Activated CD8-positive, alpha-beta T cell treated with anti-CD3 and anti-CD28 coated beads for 36 hours (primary cell): Measurements from ENCODE around the gene STX2. TPM values are rescaled to one million over a fixed set of nuclear protein-coding genes. Genes with fewer than 3 reads are reported as not detected.
A peak's percentile ranks its signal among the peaks of the same experiment; 100 is the strongest.

Experiments used
- ATAC-seq: fragments of 200-7000 bp; cut with Tn5 transposase; one replicate; pipeline ENCODE4 v1.10.0; 2021; ENCODE audit warnings: mild to moderate bottlenecking, moderate library complexity
- CTCF ChIA-PET: fragments of 350-600 bp; sonication (Branson Sonifier 250); formaldehyde crosslinking; loops from one replicate; lab custom pipeline; 2021; ENCODE audit warnings: antibody characterized with exemption; lab: Charles Lee
- POLR2A ChIA-PET: fragments of 350-600 bp; sonication (Branson Sonifier 250); formaldehyde crosslinking; loops from one replicate; lab custom pipeline; 2021; ENCODE audit warnings: antibody characterized with exemption; lab: Charles Lee
- DNase-seq: peaks from one replicate; pipeline ENCODE4 v3.0.0-alpha.2; 2020
- H3K27ac Mint-ChIP-seq: one replicate; pipeline ENCODE4 v1.8.0; 2021; ENCODE audit warnings: mild to moderate bottlenecking, mixed read lengths
- H3K27me3 Mint-ChIP-seq: one replicate; pipeline ENCODE4 v1.8.0; 2021; ENCODE audit warnings: mixed read lengths
- H3K36me3 Mint-ChIP-seq: one replicate; pipeline ENCODE4 v1.8.0; 2021; ENCODE audit warnings: low read depth, mixed read lengths
- H3K4me1 Mint-ChIP-seq: one replicate; pipeline ENCODE4 v1.8.0; 2021; ENCODE audit warnings: low read depth, mixed read lengths
- H3K4me3 Mint-ChIP-seq: one replicate; pipeline ENCODE4 v1.8.0; 2021; ENCODE audit warnings: mild to moderate bottlenecking, moderate library complexity, mixed read lengths
- H3K9me3 Mint-ChIP-seq: one replicate; pipeline ENCODE4 v1.8.0; 2021; ENCODE audit warnings: mixed read lengths
- intact Hi-C: fragments of 100-400 bp; cut with micrococcal nuclease; formaldehyde crosslinking; loops from one replicate; pipeline ENCODE4 v1.10.0; 2022
- total RNA-seq, 2 experiments: library from RNA; stranded (reverse); gene quantifications; one replicate each; pipeline ENCODE4 v1.2.3, GENCODE V29; 2021
- TF ChIP-seq, protein P1 (sequence below): fragments of 200-600 bp; IDR thresholded peaks from one replicate; pipeline ENCODE4 v1.8.0; 2022; ENCODE audit warnings: antibody characterized with exemption, mild to moderate bottlenecking

The STX2 gene
- total RNA-seq, 2 experiments from 2014 or later, result 11.8 to 12.4 TPM

DNA sequence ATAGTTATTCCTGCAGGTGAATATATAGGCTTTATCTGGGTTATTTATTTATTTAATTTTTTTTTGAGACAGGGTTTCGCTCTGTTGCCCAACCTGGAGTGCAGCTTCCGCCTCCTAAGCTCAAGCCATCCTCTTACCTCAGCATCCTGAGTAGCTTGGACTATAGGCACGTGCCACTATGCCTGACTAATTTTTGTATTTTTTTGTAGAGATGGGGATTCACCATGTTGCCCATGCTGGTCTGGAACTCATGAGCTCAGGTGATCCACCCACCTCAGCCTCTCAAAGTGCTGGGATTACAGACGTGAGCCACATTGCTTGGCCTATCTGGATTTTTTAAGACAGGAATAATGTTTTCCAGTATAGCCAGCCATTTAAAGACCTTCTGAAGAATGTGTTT, 34.8 kb upstream of the STX2 start:
- ChIA-PET POLR2A (interaction anchor here (0.8 to 1.7 kb wide), 5 partner anchors 11 to 35 kb away, joined by 3 to 4 read pairs (median 3); no protein-coding TSS in a partner anchor), CTCF (interaction anchor here (1.2 kb wide), 1 partner anchor 12 kb away, joined by 4 read pairs; no protein-coding TSS in a partner anchor)
- Mint-ChIP-seq H3K27ac (peak overlapping the region; percentile 100), H3K36me3 (peaks cover 57% of the 10 kb centered on the region), H3K9me3 (no peaks in the 10 kb centered on the region), H3K27me3 (no peaks in the 10 kb centered on the region), H3K4me1 (peaks cover 52% of the 10 kb centered on the region), H3K4me3 (peak overlapping the region; percentile 98)
- TF ChIP-seq, protein P1, sequence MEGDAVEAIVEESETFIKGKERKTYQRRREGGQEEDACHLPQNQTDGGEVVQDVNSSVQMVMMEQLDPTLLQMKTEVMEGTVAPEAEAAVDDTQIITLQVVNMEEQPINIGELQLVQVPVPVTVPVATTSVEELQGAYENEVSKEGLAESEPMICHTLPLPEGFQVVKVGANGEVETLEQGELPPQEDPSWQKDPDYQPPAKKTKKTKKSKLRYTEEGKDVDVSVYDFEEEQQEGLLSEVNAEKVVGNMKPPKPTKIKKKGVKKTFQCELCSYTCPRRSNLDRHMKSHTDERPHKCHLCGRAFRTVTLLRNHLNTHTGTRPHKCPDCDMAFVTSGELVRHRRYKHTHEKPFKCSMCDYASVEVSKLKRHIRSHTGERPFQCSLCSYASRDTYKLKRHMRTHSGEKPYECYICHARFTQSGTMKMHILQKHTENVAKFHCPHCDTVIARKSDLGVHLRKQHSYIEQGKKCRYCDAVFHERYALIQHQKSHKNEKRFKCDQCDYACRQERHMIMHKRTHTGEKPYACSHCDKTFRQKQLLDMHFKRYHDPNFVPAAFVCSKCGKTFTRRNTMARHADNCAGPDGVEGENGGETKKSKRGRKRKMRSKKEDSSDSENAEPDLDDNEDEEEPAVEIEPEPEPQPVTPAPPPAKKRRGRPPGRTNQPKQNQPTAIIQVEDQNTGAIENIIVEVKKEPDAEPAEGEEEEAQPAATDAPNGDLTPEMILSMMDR, result no peak
- intact Hi-C loops, result loop anchor here (5.0 kb wide), 1 partner anchor 37 kb away; the partner anchor contains the start of gene STX2
- DNase-seq, result peak; percentile 45
- ATAC-seq, result no peak

DNA sequence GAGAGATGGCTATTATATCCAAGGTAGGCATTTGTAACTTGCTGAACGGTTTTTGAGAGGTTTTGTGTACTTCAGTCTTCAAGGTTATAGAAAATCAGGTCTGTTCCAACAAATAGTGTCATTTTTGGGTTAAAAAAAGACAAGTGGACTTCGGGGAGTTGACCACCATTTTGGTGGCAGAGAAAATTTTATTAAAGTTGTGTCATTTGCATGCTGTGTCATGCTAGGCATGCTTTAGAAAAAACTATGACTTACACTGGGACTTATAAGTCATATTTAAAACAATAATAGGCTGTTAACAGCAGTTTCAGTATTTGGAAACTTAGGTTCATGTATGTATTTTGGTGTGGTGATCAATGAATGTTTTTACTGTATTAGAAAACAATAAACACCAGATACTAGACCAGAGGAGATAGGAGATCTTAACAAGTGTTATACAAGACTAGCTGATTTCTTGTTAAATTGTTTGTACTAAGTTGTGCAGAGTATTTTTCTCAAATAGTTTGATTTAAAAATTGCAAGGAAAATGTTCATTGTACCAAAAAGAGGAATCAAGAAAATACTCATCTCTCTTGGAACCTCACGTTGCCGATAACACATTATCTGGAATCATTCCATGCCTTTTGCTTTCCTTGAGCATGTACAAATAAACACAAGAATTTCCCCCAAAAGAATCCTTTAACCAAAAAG, 34.2 kb upstream of the STX2 start:
- ATAC-seq, result no peak
- Mint-ChIP-seq H3K27ac (peak overlapping the region; percentile 100), H3K4me3 (peak overlapping the region; percentile 98), H3K4me1 (peaks cover 55% of the 10 kb centered on the region), H3K36me3 (peaks cover 58% of the 10 kb centered on the region), H3K27me3 (no peaks in the 10 kb centered on the region), H3K9me3 (no peaks in the 10 kb centered on the region)
- ChIA-PET POLR2A (interaction anchor here (0.8 to 1.3 kb wide), 2 partner anchors 12 to 28 kb away, joined by 3 to 4 read pairs; no protein-coding TSS in a partner anchor), CTCF (interaction anchor here (1.2 kb wide), 1 partner anchor 12 kb away, joined by 4 read pairs; no protein-coding TSS in a partner anchor)
- no peak for DNase-seq
- TF ChIP-seq, protein P1, result no peak
- intact Hi-C loops, result loop anchor here (5.0 kb wide), 1 partner anchor 36 kb away; the partner anchor contains the start of gene STX2

DNA sequence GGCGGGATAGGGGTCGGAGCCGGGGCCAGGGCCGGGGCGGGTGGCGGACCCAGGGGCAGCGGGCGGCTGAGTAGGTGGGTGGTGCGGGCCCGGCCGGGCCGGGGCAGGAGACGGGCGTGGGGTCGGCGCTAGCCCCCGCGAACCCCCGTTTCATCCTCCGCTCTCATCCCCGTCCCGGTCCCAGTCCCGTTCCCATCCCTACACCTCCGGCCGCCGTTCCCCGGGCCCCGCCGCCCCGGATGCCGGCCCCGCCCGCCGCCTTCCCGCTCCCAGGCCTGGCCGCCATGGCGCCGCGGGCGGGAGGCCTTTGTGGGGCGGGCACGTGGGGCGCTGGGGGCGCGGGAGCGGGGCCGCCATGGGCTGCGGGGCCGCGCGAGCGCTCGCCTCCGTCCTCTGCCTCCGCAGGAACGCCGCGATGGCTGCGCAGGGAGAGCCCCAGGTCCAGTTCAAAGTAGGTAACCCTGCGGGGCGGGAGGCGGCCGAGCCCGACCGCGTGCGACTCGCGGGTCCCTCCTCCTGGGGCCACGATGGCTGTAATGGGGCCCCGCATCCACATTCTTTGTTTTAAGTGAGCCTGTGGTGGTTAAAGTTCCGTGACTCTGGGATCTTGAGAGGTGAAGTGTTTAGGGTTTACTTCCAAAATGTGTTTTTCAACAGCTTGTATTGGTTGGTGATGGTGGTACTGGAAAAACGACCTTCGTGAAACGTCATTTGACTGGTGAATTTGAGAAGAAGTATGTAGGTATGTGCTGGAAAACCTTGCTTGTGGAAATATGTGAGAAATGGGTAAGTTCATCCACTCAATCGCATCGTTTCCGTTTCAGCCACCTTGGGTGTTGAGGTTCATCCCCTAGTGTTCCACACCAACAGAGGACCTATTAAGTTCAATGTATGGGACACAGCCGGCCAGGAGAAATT, 33.4 kb upstream of the STX2 start:
- TF ChIP-seq, protein P1, result no peak
- DNase-seq (peak; percentile 53), ATAC-seq (peak; percentile 20)
- Mint-ChIP-seq H3K9me3 (peaks cover 1% of the 10 kb centered on the region), H3K4me1 (peaks cover 56% of the 10 kb centered on the region), H3K27me3 (no peaks in the 10 kb centered on the region), H3K36me3 (peaks cover 55% of the 10 kb centered on the region), H3K4me3 (peak overlapping the region; percentile 98), H3K27ac (peak overlapping the region; percentile 100)
- POLR2A ChIA-PET, result interaction anchor here (1.3 kb wide), 1 partner anchor 27 kb away, joined by 4 read pairs; no protein-coding TSS in a partner anchor
- intact Hi-C loops, result loop anchor here (5.0 kb wide), 1 partner anchor 35 kb away; the partner anchor contains the start of gene STX2
- CTCF ChIA-PET, result interaction anchor here (1.2 kb wide), 1 partner anchor 13 kb away, joined by 4 read pairs; no protein-coding TSS in a partner anchor

DNA sequence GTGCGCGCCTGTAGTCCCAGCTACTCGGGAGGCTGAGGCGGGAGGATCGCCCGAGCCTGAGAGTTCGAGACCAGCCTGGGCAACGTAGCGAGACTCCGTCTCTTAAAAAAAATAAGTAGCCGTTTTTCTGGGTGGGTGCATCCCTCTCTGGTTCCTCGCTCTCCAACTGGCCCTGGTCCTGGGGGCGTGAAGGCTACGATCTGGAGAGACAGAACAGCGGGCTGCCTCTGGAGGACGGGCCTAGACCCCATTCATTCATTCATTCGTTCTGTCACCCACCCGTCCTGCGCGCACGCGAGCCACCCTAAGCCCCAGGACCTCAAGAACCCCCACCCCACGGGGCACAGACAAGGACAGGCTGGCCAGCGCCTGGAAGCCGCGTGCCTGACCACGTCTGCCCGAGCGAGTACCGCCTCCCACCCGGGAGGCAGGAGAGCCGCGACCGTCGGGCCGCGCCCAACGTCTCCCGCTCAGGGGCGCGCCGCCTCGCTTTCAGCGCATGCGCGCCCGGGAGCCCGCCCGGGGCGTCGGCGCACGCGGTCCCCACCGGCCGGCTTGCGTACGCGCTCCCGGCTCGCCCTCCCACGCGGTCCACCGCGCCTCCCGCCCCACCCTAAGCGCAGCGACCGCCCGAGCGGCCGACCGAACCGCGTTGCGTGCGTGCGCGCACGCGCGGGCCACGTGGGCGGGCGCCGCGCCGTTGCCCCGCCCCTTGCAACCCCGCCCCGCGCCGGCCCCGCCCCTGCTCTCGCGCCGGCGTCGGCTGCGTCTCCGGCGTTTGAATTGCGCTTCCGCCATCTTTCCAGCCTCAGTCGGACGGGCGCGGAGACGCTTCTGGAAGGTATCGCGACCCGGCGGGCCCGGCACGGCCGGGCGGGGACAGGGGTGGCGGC, 32.5 kb upstream of the STX2 start, which contains the start of gene RAN:
RAN (plus strand) TSS at position 781 of the 893 bp plus-strand sequence. CDS start 528 bp downstream, outside the sequence.
- ChIA-PET CTCF (interaction anchor here (0.9 to 1.7 kb wide), 5 partner anchors 10 to 55 kb away, joined by 3 to 21 read pairs (median 3); no protein-coding TSS in a partner anchor), POLR2A (interaction anchor here (1.1 to 2.5 kb wide), 8 partner anchors 8 to 95 kb away, joined by 3 to 15 read pairs (median 6); partner anchors contain the start of gene STX2)
- peaks cover 46% of the 10 kb centered on the region for H3K36me3 Mint-ChIP-seq
- H3K4me3 Mint-ChIP-seq, result peak within 1 kb of the TSS; percentile 98
- peaks cover 47% of the 10 kb centered on the region for H3K4me1 Mint-ChIP-seq
- H3K9me3 Mint-ChIP-seq, result peaks cover 1% of the 10 kb centered on the region
- H3K27me3 Mint-ChIP-seq, result no peaks in the 10 kb centered on the region
- H3K27ac Mint-ChIP-seq, result peak within 1 kb of the TSS; percentile 100
- intact Hi-C loops, result loop anchor here (5.0 kb wide), 1 partner anchor 34 kb away; the partner anchor contains the start of gene STX2
- TF ChIP-seq, protein P1, result no peak
- DNase-seq (peak; percentile 92), ATAC-seq (peak; percentile 72)
